B cell (primary cell): Measurements from ENCODE around the gene DNAAF6.

Experiments
- EZH2 ChIP-seq: IDR thresholded peaks from 2 replicates; pipeline ENCODE4 v1.6.1; 2012; ENCODE audit warnings: borderline replicate concordance, low read depth, mild to moderate bottlenecking, moderate library complexity, low read length; ENCODE audit not compliant: insufficient read depth, poor library complexity, severe bottlenecking
- TF ChIP-seq, protein P1 (sequence below): fragments of 200-600 bp; IDR thresholded peaks from one replicate; pipeline ENCODE4 v1.8.0; 2022; ENCODE audit warnings: antibody characterized with exemption, mild to moderate bottlenecking

DNA sequence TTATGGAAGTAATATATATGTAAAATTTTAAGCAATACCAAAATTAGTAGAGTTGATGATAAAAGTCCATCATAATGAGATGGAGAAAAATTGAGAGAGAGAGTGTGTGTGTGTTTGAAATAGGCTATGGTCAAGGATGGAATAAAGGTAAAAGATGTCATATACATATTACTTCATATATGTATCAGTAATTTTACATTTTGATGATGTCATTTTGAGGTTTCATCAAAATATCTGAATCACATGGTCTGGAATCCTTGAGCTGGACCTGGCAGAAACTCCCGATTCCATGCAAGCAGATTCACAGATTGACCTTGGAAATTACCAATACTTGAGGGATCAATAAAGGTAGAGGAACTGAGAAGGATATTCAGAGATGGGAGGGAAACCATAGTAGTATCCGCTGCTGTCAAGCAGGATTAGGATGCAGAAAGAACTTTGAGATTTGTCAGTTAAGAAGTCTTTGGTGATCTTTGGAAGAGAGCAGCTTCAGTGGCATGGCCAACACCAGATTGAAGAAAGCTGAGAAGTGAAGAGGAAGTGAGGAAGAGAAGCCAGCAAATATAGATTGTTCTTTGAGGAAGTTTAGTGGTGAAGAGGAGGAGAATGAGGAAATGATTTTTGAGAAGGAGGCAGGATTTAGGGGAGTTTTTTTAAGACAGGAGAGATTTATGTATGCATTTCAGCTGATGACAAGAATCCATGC lies 21.5 kb downstream of the DNAAF6 start:
- TF ChIP-seq, protein P1, sequence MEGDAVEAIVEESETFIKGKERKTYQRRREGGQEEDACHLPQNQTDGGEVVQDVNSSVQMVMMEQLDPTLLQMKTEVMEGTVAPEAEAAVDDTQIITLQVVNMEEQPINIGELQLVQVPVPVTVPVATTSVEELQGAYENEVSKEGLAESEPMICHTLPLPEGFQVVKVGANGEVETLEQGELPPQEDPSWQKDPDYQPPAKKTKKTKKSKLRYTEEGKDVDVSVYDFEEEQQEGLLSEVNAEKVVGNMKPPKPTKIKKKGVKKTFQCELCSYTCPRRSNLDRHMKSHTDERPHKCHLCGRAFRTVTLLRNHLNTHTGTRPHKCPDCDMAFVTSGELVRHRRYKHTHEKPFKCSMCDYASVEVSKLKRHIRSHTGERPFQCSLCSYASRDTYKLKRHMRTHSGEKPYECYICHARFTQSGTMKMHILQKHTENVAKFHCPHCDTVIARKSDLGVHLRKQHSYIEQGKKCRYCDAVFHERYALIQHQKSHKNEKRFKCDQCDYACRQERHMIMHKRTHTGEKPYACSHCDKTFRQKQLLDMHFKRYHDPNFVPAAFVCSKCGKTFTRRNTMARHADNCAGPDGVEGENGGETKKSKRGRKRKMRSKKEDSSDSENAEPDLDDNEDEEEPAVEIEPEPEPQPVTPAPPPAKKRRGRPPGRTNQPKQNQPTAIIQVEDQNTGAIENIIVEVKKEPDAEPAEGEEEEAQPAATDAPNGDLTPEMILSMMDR: no peak
- TF ChIP-seq EZH2: no peak
